Limb (tissue), 2 donors: ENCODE results near the gene HS3ST5.

Experiments
- DNase-seq, 2 donors: peaks; one replicate each; pipeline ENCODE4 v3.0.0-alpha.2; 2016; ENCODE audit errors: extremely low spot score in 2 of 2

The HS3ST5 gene

DNA sequence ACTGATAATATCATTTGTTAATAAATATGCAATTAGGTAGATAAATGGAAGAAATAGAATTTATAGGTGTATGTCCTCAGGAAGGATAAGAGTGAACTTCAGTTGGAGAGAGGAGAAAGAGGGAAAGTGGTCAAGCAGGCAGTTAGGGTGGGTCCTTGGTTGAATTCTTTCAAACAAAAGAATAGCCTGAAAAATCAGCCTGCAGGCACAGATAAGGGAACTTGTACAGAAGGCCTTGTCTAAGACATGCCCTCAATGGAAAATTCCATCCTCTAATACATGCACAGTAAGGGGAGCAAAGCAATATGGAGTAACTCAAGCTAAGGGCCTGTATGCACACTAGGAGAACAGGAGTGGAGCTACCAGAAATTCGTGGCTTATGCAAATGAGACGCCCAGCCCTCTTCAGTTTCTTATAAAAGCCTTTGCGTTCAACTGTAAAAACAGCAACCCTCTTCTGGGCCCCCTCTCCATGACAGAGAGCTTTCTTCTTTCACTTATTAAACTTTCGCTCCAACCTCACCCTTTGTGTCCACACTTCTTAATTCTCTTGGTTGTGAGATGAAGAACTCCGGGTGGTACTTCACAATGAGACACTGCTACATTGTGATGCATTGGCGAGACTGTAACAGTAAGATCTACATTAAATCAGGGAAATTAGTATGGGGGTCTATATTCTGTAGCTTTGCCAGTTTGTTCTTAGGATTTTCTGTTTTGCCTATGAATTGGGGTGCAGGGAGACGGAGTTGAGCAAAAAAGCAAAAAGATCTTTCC lies 147.0 kb downstream of the HS3ST5 start:
- DNase-seq: no peak

- DNase-seq: no peak
Measured at GRCh38 chr6:114195027-114195365, 147.8 kb downstream of the HS3ST5 start.

DNA sequence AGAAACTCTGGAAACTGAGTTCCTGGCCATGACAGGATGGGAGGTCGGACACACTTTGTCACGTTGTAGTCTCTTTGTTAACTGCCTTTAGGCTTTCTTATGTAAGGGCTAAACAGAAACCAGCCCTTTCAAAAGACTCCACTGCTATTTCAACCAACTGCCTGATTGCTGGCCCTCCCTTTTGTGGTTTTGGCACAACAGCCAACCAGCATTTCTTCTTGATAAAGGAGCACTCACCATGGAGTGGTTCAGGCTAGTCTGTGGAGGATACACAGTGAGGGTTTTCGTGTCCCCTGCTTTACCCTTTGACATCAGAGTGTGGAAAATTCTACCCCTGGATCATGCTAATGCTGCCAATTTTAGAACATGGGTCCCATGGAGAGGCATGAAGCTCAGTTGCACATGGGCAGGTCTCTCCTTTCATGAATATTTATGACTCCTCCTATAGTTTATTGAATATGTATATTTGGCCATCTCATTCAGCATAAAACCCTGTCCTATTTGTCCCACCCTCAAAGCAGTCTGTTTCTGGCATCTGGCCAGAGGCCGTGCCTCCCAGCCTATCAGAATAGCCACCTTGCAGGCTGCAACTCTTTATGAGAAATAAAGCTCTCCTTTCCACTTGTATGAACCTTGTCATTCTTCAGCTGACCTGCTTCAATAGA lies 148.3 kb downstream of the HS3ST5 start:
- no peak for DNase-seq

DNA sequence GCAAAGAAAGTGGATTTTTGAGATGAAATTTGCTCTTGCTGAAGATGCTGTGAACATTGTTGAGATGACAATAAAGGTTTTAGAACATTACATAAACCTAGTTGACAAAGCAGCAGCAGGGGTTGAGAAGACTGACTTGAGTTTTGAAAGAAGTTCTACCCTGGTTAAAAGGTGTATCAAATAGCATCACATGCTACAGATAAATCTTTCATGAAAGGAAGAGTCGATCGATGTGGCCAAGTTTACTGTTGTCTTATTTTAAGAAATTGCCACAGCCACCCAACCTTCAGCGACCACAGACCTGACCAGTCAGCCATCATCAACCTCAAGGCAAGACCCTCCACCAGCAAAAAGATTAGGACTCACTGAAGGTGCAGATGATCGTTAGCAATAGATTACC lies 155.3 kb downstream of the HS3ST5 start:
- DNase-seq: no peak

DNA sequence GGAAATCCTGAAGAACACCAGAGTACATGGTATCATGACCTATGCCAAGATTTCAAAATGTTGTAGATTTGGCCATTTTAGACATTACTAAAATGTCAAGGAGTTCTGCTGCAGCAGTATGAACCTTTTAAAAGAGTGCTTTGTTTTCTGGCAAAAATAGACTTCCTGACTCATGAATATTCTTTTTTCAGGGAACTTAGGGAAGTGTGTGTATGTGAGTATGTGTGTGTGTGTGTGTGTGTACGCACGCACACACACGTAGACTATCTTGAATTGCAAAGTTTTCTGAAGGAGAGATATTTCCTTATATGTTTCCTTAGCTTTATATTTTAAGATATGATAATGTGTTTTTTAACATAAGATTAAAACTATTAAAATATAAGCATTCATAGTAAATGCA lies 161.2 kb downstream of the HS3ST5 start:
- DNase-seq: no peak

- no peak for DNase-seq
Measured at GRCh38 chr6:114179411-114179810, 163.4 kb downstream of the HS3ST5 start.

- DNase-seq: no peak
Measured at GRCh38 chr6:114176726-114177125, 166.1 kb downstream of the HS3ST5 start.

- no peak for DNase-seq
Measured at GRCh38 chr6:114172576-114173260, 170.1 kb downstream of the HS3ST5 start.

DNA sequence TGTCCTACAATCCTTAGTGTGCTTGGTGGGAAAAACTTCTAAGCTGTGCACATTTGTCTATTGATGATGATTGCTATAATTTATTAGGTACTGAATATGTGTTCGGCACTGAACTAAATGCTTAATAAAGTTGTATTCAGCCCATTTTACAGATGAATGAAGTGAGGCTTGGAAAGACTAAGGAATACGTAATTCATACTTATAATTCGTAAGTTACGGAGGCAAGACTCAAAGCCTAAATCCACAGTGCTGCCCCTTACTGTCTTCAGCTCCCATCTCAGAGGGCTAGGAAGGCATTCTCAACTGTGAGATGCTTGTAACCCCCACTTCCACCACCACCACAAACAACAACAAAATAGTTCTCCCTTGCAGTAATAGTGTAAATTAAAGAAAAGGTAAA lies 171.3 kb downstream of the HS3ST5 start:
- DNase-seq: no peak

DNA sequence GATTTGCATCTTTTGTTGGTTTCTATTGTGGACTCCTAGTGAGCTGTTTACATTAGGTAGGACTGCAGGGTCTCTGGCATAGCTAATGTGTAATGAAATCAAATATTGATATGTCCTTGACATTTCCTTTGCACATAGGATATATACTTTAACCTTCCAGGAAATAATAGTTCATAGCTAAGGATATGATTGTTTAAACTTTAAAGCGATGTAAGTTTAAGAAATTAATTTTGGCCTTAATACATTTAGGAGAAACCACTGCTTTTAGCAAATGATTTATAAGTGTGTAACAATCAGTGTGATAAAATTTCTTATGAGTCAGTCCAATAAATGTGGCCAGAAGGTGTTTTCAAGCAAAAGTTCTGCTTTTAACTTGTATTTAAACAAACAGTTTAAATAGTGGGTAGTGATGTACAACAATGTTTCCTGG lies 171.8 kb downstream of the HS3ST5 start:
- DNase-seq: no peak

DNA sequence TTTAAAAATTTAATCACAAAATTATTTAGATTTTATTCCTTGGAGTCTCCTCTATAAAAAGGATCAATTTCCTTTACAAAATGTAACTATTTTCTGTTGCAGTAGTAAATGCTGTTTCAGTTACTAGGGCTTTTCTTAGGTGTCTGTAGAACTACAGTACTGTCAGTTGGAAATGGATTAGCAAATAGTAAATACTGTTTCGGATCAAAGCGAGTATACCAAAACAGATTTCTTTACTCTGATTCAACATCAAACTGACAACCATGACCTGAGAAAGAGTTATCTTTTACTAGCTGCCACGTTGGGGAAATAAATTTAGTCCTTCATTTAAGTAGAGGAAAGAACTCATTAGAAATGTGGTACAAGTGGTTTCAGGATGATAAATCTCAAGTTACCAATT lies 172.5 kb downstream of the HS3ST5 start:
- DNase-seq: no peak

- no peak for DNase-seq
Measured at GRCh38 chr6:114169763-114170162, 173.1 kb downstream of the HS3ST5 start.

GRCh38 chr6:114167583-114168576 lies 174.9 kb downstream of the HS3ST5 start:
- DNase-seq: no peak

GRCh38 chr6:114164207-114164606 lies 178.6 kb downstream of the HS3ST5 start:
- no peak for DNase-seq

GRCh38 chr6:114162691-114163347 lies 180.0 kb downstream of the HS3ST5 start:
- DNase-seq: no peak

- DNase-seq: no peak
Measured at GRCh38 chr6:114160881-114161280, 181.9 kb downstream of the HS3ST5 start.

DNA sequence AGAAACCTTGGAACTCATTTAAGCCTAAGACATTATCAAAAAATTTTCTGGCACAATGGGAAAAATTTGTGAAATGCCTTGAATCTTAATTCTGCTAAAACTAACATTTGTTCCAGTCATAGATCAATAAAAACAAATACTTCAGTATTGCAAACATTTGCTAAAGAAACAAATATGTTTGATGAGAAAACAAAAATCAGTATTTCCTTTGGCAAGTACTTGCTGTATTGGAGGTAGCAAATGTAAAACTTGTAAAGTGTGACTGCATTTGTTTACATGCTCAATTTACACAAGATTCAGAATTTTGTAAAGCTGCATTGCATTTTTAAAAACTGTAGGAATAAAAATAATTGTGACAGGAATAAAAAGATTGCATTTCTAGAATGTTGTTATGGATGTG lies 183.1 kb downstream of the HS3ST5 start:
- no peak for DNase-seq

DNA sequence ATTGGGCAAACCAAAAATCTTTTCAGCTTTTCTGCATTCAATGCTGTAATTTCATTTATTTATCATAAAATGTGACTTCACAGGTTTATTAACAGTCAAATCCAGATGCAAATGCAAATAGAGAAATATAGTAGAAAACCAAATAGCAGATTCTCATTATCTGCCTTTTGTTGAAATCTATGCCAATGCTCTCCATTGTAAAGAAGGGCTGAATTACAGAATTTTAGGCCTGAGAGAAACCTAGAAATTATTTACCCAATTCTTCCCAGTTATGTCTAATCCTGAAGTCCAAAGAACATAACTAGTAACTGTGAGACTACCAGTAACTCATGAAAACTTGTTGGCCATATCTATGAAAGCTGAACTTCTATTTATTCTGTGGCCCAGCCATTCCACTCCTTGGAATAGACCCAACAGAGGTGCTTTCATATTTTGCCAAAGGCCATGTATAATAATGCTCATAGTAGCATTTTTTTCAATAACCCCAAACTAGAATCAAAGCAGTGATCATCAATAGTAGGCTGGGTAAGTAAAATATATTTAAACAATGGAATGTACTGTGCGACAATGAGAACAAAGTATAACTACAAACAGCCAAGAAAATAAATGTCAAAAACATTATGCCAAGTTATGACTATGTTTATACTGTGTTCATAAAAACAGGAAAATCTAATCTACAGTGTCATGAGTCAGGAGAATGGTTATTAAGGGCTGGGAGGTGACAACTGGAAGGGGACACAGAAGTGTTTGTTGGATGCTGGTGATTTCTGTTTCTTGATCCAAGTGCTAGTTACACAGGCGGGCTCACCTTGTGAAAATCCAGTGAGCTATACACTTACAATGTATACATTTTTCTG lies 183.8 kb downstream of the HS3ST5 start:
- no peak for DNase-seq

DNA sequence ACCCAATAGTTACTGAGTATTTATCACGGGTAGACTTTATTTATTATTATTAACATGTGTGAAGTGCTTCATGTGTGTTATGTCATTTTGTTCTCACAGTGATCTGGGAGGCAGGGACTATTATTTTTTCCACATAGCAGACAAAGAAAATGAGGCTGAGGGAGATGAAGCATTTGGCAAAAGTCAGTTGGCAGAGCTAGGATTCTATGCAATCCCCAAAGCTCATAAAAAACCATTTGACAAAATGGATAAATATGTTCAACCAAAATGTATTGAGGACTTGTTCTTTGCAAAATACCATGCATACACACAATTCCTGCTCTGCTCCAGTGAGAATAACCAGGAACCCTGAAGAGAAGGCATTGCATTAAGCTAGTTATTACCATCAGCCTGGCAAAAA lies 184.4 kb downstream of the HS3ST5 start:
- DNase-seq: no peak

GRCh38 chr6:114157848-114158247 lies 185.0 kb downstream of the HS3ST5 start:
- DNase-seq: no peak
